ENCODE results near the gene BANK1. TPM values are rescaled to one million over a fixed set of nuclear protein-coding genes. Genes with fewer than 3 reads are reported as not detected.

Gene BANK1
- polyA plus RNA-seq, 1 of the 3 experiments (the other 2 are of a cell fraction) = not detected

GRCh38 chr4:101753721-101754120 lies 36.8 kb upstream of the BANK1 start:
- H3K79me2 ChIP-seq (ENCODE audit: insufficient read depth) = no peaks in the 10 kb centered on the region
- DNase-seq = no peak
- no peaks in the 10 kb centered on the region for H3K9me2 ChIP-seq
- ChIA-PET POLR2A (no interaction called here), CTCF (no interaction called here)
- H3K27ac ChIP-seq (ENCODE audit: low read depth in 2 of 2, low read length in 1 of 2) = no peak overlapping the region; a peak in 1 of 4 replicates
- no peak overlapping the region for H3K9ac ChIP-seq
- TF ChIP-seq TCF12 (IDR thresholded peaks at IDR 0.05) (peak; percentile 12; the same call in 1 of the 2 replicates), IRF3 (IDR thresholded peaks at IDR 0.05; ENCODE audit: low read depth, low read length) (no peak), RCOR1 (IDR thresholded peaks at IDR 0.05; ENCODE audit: low read length) (no peak), PBX3 (IDR thresholded peaks at IDR 0.05) (no peak), YY1 (IDR thresholded peaks at IDR 0.05; ENCODE audit: low read depth) (no peak), MEF2A (IDR thresholded peaks at IDR 0.05; ENCODE audit: borderline replicate concordance, low read depth) (no peak), SMC3 (IDR thresholded peaks at IDR 0.05; ENCODE audit: low read depth, low read length) (no peak), JUND (IDR thresholded peaks at IDR 0.05) (0 out of 2 replicates have a peak, but pooled peaks have one; percentile 4), GABPA (IDR thresholded peaks at IDR 0.05; ENCODE audit: low read depth) (no peak), GATA2 (CRISPR knock-in tag; IDR thresholded peaks at IDR 0.05) (no peak), RXRA (IDR thresholded peaks at IDR 0.05; ENCODE audit: borderline replicate concordance, low read depth) (no peak), REST (IDR thresholded peaks at IDR 0.05; ENCODE audit: low read depth, low read length) (no peak), TAF1 (IDR thresholded peaks at IDR 0.05; ENCODE audit: borderline replicate concordance, low read depth, low read length) (no peak), SIN3A (IDR thresholded peaks at IDR 0.05; ENCODE audit: borderline replicate concordance, low read depth, low read length) (no peak)
- H3K4me2 ChIP-seq = no peak overlapping the region
- no peaks in the 10 kb centered on the region for H4K20me1 ChIP-seq (ENCODE audit: insufficient read depth)
- H2AFZ ChIP-seq (ENCODE audit: low read depth) = no peak overlapping the region
- H3K9me3 ChIP-seq = no peaks in the 10 kb centered on the region
- H3K4me3 ChIP-seq (ENCODE audit: low read depth in 2 of 2, low read length in 1 of 2) = no peak overlapping the region
- WGBS (ENCODE audit: low lambda C conversion rate) = 46% methylated on average over 2 of the region's 2 CpGs
- peaks cover 5% of the 10 kb centered on the region for H3F3A ChIP-seq (replicated peaks; ENCODE audit: insufficient read depth)
- H3K4me1 ChIP-seq (ENCODE audit: control insufficient read depth in 1 of 2, insufficient read depth in 2 of 2, low read depth in 1 of 2, low read length in 1 of 2) = no peaks in the 10 kb centered on the region
- no peaks in the 10 kb centered on the region for H3K36me3 ChIP-seq (replicated peaks in 1 of 2; ENCODE audit: control insufficient read depth in 1 of 2, insufficient read depth in 2 of 2, low read length in 1 of 2)
- H3K27me3 ChIP-seq (ENCODE audit: insufficient read depth) = no peaks in the 10 kb centered on the region
